HepG2 (cell line): Measurements from ENCODE around the gene DOCK1. TPM values are rescaled to one million over a fixed set of nuclear protein-coding genes. Genes with fewer than 3 reads are reported as not detected.

Source experiments
- ATAC-seq: fragments of 200-7000 bp; cut with Tn5 transposase; 3 replicates; pipeline ENCODE4 v1.9.1; 2020; ENCODE audit warnings: mild to moderate bottlenecking, moderate library complexity
- BruUV-seq: library from RNA; stranded (reverse); fragments of 400-500 nt; replicated peaks from 2 replicates; lab custom pipeline; 2021; lab: Mats Ljungman, UMichigan
- CTCF ChIA-PET: fragments of 300-600 bp; formaldehyde crosslinking; extraction: SDS; loops from one replicate; lab custom pipeline; 2021; ENCODE audit warnings: low total read pairs, inconsistent platforms, low intra/inter-chr PET ratio; lab: Yijun Ruan, JAX
- POLR2A ChIA-PET: fragments of 350-600 bp; sonication (Branson Sonifier 250); formaldehyde crosslinking; loops from one replicate; lab custom pipeline; 2020; ENCODE audit warnings: antibody characterized with exemption, inconsistent platforms; lab: Yijun Ruan, JAX
- DNase-seq: peaks from one replicate; pipeline ENCODE4 v3.0.0-alpha.2; 2015; ENCODE audit warnings: low spot score
- FAIRE-seq: peaks from 3 replicates; lab custom pipeline; 2011; peaks lifted over from hg19 to GRCh38; lab: Jason Lieb, UNC
- H2AFZ ChIP-seq: one replicate; pipeline ENCODE4 v1.6.1; 2011; ENCODE audit warnings: low read length, inconsistent platforms
- H3K27ac ChIP-seq: fragments of 300-600 bp; 3 replicates; pipeline ENCODE4 v1.8.0; 2011; ENCODE audit warnings: mixed run types, mild to moderate bottlenecking, mixed read lengths, low read length, inconsistent platforms; ENCODE audit not compliant: insufficient read depth; ENCODE audit errors: extremely low read length
- H3K27me3 ChIP-seq, 2 experiments: fragments of 200-600 bp in 1 of 2; 2 replicates in 1 of 2; 3 replicates in 1 of 2; pipeline versions ENCODE4 v1.6.0 to v1.8.0; 2011; ENCODE audit warnings: low read length in 2 of 2, mild to moderate bottlenecking in 2 of 2, moderate library complexity in 2 of 2, inconsistent platforms in 1 of 2; ENCODE audit not compliant: insufficient read depth in 2 of 2, control insufficient read depth in 1 of 2
- H3K36me3 ChIP-seq, 2 experiments: fragments of 200-600 bp in 1 of 2; replicated peaks in 1 of 2; 2 replicates in 1 of 2; 3 replicates in 1 of 2; pipeline versions ENCODE4 v1.5.1 to v1.8.0; 2011; ENCODE audit warnings: low read length in 2 of 2, inconsistent platforms in 1 of 2; ENCODE audit not compliant: insufficient read depth in 2 of 2, control insufficient read depth in 1 of 2
- H3K4me1 ChIP-seq: 2 replicates; pipeline ENCODE4 v1.5.1; 2012; ENCODE audit warnings: low read length, inconsistent platforms; ENCODE audit not compliant: insufficient read depth
- H3K4me2 ChIP-seq: 2 replicates; pipeline ENCODE4 v1.6.0; 2011; ENCODE audit warnings: low read depth, low read length, inconsistent platforms
- H3K4me3 ChIP-seq, 3 experiments: fragments of 200-600 bp in 1 of 3; sonication (generic), shearing (Covaris generic) in 1 of 3; replicated peaks in 1 of 3; 2 replicates each; pipeline ENCODE4 v1.5.1; 2011 to 2016; ENCODE audit warnings: low read length in 3 of 3, inconsistent platforms in 2 of 3, low read depth in 2 of 3, mild to moderate bottlenecking in 2 of 3, control low read depth in 1 of 3, mixed read lengths in 1 of 3; ENCODE audit not compliant: insufficient read depth in 1 of 3
- H3K79me2 ChIP-seq: one replicate; pipeline ENCODE4 v1.6.1; 2011; ENCODE audit warnings: low read length, inconsistent platforms; ENCODE audit not compliant: insufficient read depth
- H3K9ac ChIP-seq: 2 replicates; pipeline ENCODE4 v1.6.0; 2011; ENCODE audit warnings: mild to moderate bottlenecking, low read depth, low read length, inconsistent platforms; ENCODE audit not compliant: insufficient read depth
- H3K9me3 ChIP-seq: 2 replicates; pipeline ENCODE4 v1.5.1; 2012; ENCODE audit warnings: mild to moderate bottlenecking, low read length
- H4K20me1 ChIP-seq: 2 replicates; pipeline ENCODE4 v1.6.0; 2011; ENCODE audit warnings: inconsistent platforms, mild to moderate bottlenecking, low read length, moderate library complexity; ENCODE audit not compliant: insufficient read depth
- CEBPB ChIP-seq: IDR thresholded peaks from 2 replicates; pipeline ENCODE4 v1.6.1; 2011; ENCODE audit warnings: low read depth, low read length, improper control_type of control experiment, borderline replicate concordance
- JARID2 ChIP-seq: sonication (generic); formaldehyde crosslinking; IDR thresholded peaks from 2 replicates; pipeline ENCODE4 v1.8.1; 2023; ENCODE audit warnings: missing genetic modification reagents, inconsistent platforms; ENCODE audit not compliant: insufficient replicate concordance
- ZFP36L2 ChIP-seq: sonication (generic); formaldehyde crosslinking; IDR thresholded peaks from 2 replicates; pipeline ENCODE4 v1.4.0; 2020; ENCODE audit warnings: missing genetic modification reagents
- ZSCAN21 ChIP-seq: sonication (generic); formaldehyde crosslinking; IDR thresholded peaks from 2 replicates; pipeline ENCODE4 v1.8.0; 2022; ENCODE audit warnings: mild to moderate bottlenecking, missing genetic modification reagents, moderate library complexity, borderline replicate concordance
- WGBS: methylation state at CpG from one replicate; pipeline ENCODE4 v1.1.6; 2017; ENCODE audit warnings: low lambda C conversion rate; 5-methylcytosine and 5-hydroxymethylcytosine counted together
- in situ Hi-C: cut with HindIII; loops from 2 replicates; pipeline ENCODE4 v1.10.0; 2017; ENCODE audit warnings: low pct_unique_long_range_greater_than_20kb; ENCODE audit not compliant: extremely low pct_ligation_motif_present
- intact Hi-C: fragments of 100-400 bp; cut with micrococcal nuclease; formaldehyde crosslinking; loops from one replicate; pipeline ENCODE4 v1.10.0; 2022; ENCODE audit not compliant: unreplicated experiment
- polyA plus RNA-seq, 8 experiments: library from polyadenylated mRNA; depleted of rRNA in 3 of 8; stranded (reverse) in 7 of 8; unstranded in 1 of 8; fragments of >200 nt; fragmentation: Illumina TruSeq in 4 of 8; extraction: Trizol in 4 of 8; gene quantifications; 2 replicates each; pipeline versions ENCODE4 v1.2.1 to v1.2.3, GENCODE V29; 2011 to 2016; ENCODE audit warnings: low read depth in 4 of 8, missing spikeins in 1 of 8, mixed read lengths in 1 of 8; ENCODE audit not compliant: insufficient read depth in 1 of 8
- total RNA-seq, 5 experiments: library from RNA; depleted of rRNA; stranded (reverse); fragments of >200 nt; fragmentation: Illumina TruSeq; extraction: Trizol; gene quantifications; 2 replicates each; pipeline ENCODE4 v1.2.3, GENCODE V29; 2016; ENCODE audit warnings: low read depth in 1 of 5

The DOCK1 gene
- total and polyA plus RNA-seq, 2 of the 13 experiments (the other 11 are each of a cell fraction or from before 2014, with no cell fraction given): 8.3 to 25.5 TPM

- DNase-seq (no peak), FAIRE-seq (no peak), ATAC-seq (no peak)
- no TSS peak for BruUV-seq
- ChIA-PET POLR2A (no interaction called here), CTCF (no interaction called here)
- intact Hi-C loops (no loop called here), in situ Hi-C loops (no loop called here)
- TF ChIP-seq JARID2: no peak
- TF ChIP-seq CEBPB: peak; percentile 6; the same call in 1 of the 2 replicates
- no peak overlapping the region for H3K4me2 ChIP-seq
- H3K9ac ChIP-seq: no peak overlapping the region
- no peak overlapping the region for H3K4me3 ChIP-seq
- no peaks in the 10 kb centered on the region for H3K27me3 ChIP-seq
- no peak overlapping the region for H2AFZ ChIP-seq
- H3K4me1 ChIP-seq: peaks cover 8% of the 10 kb centered on the region
- H3K79me2 ChIP-seq: peaks cover 23% of the 10 kb centered on the region
- no peak overlapping the region for H3K27ac ChIP-seq
- H3K9me3 ChIP-seq: no peaks in the 10 kb centered on the region
- no peaks in the 10 kb centered on the region for H4K20me1 ChIP-seq
- whole genome bisulfite sequencing: 90% methylated on average over 4 of the region's 4 CpGs
- peaks cover 4 to 9% of the 10 kb centered on the region in 2 experiments for H3K36me3 ChIP-seq
Measured at GRCh38 chr10:126921974-126922525, 16.8 kb downstream of the DOCK1 start.

- WGBS: 85% methylated on average over 6 of the region's 6 CpGs
- H3K79me2 ChIP-seq: peaks cover 23% of the 10 kb centered on the region
- FAIRE-seq (no peak), DNase-seq (no peak), ATAC-seq (no peak)
- peaks cover 4 to 14% of the 10 kb centered on the region in 2 experiments for H3K36me3 ChIP-seq
- ChIA-PET CTCF (no interaction called here), POLR2A (no interaction called here)
- TF ChIP-seq ZSCAN21 (CRISPR knock-in tag): peak; percentile 100
- TF ChIP-seq ZFP36L2 (CRISPR knock-in tag): no peak
- no peak overlapping the region for H2AFZ ChIP-seq
- no peak overlapping the region for H3K27ac ChIP-seq
- intact Hi-C loops: no loop called here
- H3K4me1 ChIP-seq: peaks cover 24% of the 10 kb centered on the region
- no peaks in the 10 kb centered on the region for H3K9me3 ChIP-seq
- BruUV-seq: no TSS peak
- no peak overlapping the region for H3K4me3 ChIP-seq
- no peaks in the 10 kb centered on the region; the same call in 1 of the 2 replicates for H4K20me1 ChIP-seq
- H3K4me2 ChIP-seq: no peak overlapping the region
- H3K27me3 ChIP-seq: no peaks in the 10 kb centered on the region
- in situ Hi-C loops: no loop called here
- no peak overlapping the region for H3K9ac ChIP-seq
Measured at GRCh38 chr10:126924180-126924914, 19.1 kb downstream of the DOCK1 start.
